ENCODE results near the gene ATP1A4. TPM values are rescaled to one million over a fixed set of nuclear protein-coding genes. Genes with fewer than 3 reads are reported as not detected.

The ATP1A4 gene
- total and polyA plus RNA-seq, 2 experiments from 2014 or later = not detected

DNA sequence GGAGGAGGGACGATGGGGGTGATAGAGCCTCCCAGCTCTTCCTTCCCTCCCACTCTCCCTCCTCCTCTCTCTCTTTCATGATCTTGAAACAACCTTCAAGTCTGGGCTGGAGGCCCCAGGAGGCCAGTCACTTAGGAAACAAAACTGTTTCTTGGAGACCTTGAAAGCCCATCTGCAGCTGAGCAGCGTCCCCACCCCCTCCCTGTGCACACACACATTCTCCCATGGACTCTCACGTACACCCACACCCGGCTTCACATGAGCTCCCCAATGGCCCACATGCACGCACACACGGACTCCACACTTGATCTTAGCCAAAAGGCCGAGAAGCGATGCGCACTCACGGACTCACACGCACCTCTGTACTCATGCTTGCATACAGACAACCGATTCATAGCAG lies 39.0 kb upstream of the ATP1A4 start:
- H2AFZ ChIP-seq = no peak overlapping the region
- 79 to 87% methylated on average over 11 to 12 of the region's 12 CpGs for WGBS, 2 experiments (ENCODE audit: low coverage in 1 of 2, low lambda C conversion rate in 2 of 2, missing lambda C conversion rate in 2 of 2)
- no peaks in the 10 kb centered on the region for H3K79me2 ChIP-seq (ENCODE audit: insufficient read depth)
- H3K9me2 ChIP-seq (ENCODE audit: insufficient read depth) = no peaks in the 10 kb centered on the region
- no peaks in the 10 kb centered on the region for H3K36me3 ChIP-seq (ENCODE audit: low read depth)
- no peaks in the 10 kb centered on the region for H3F3A ChIP-seq (ENCODE audit: insufficient read depth)
- no peak for DNase-seq
- H3K27ac ChIP-seq = no peak overlapping the region
- no peak for TF ChIP-seq EZH2 (IDR thresholded peaks at IDR 0.05; ENCODE audit: insufficient read depth, poor library complexity, severe bottlenecking)
- TF ChIP-seq EZH2phosphoT487 (IDR thresholded peaks at IDR 0.05; ENCODE audit: insufficient read depth, low read depth) = no peak
- in situ Hi-C loops (cut with MboI) = no loop called here
- no peak overlapping the region for H3K4me3 ChIP-seq
- no peak overlapping the region for H3K4me2 ChIP-seq (ENCODE audit: unreplicated experiment)
- peaks cover 5% of the 10 kb centered on the region for H3K4me1 ChIP-seq (ENCODE audit: insufficient read depth)
- no peaks in the 10 kb centered on the region for H4K20me1 ChIP-seq (ENCODE audit: insufficient read depth)
- no peak overlapping the region for H3K9ac ChIP-seq
- no peaks in the 10 kb centered on the region for H3K9me3 ChIP-seq (ENCODE audit: low read depth)
- no peaks in the 10 kb centered on the region for H3K27me3 ChIP-seq (replicated peaks; ENCODE audit: insufficient read depth)

DNA sequence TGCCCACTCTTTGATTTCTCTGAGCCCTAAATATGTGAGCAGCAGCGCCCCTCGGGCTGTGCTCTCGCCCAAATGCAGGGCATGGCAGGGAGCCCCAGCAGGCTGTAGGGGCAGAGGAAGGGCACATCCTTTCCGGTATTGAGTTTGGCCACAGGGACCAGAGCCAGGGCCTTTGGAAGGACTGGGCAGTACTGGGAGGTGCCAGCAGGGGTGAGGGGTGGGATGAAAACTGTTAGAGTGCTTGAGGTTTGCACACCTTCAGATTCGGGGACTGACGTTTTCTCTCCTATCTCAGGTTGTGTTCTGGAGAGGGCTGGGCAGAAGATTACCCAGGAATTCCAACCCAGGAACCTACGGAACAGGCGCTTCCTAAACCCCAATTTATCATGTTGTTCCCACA lies 38.0 kb upstream of the ATP1A4 start:
- no peaks in the 10 kb centered on the region for H3K27me3 ChIP-seq (replicated peaks; ENCODE audit: insufficient read depth)
- WGBS, 2 experiments (ENCODE audit: low coverage in 1 of 2, low lambda C conversion rate in 2 of 2, missing lambda C conversion rate in 2 of 2) = 74 to 81% methylated on average over 8 of the region's 8 CpGs

GRCh38 chr1:160114085-160114484 lies 37.3 kb upstream of the ATP1A4 start:
- Histone ChIP-seq H3F3A (ENCODE audit: insufficient read depth) (no peaks in the 10 kb centered on the region), H3K79me2 (ENCODE audit: insufficient read depth) (no peaks in the 10 kb centered on the region), H3K4me2 (ENCODE audit: unreplicated experiment) (no peak overlapping the region), H3K9me3 (ENCODE audit: low read depth) (no peaks in the 10 kb centered on the region), H3K27ac (no peak overlapping the region), H3K9me2 (ENCODE audit: insufficient read depth) (no peaks in the 10 kb centered on the region), H4K20me1 (ENCODE audit: insufficient read depth) (no peaks in the 10 kb centered on the region), H3K27me3 (replicated peaks; ENCODE audit: insufficient read depth) (no peaks in the 10 kb centered on the region), H2AFZ (no peak overlapping the region), H3K36me3 (ENCODE audit: low read depth) (no peaks in the 10 kb centered on the region), H3K4me1 (ENCODE audit: insufficient read depth) (peaks cover 10% of the 10 kb centered on the region), H3K4me3 (no peak overlapping the region), H3K9ac (no peak overlapping the region)
- WGBS, 2 experiments (ENCODE audit: low coverage in 1 of 2, low lambda C conversion rate in 2 of 2, missing lambda C conversion rate in 2 of 2) = 87 to 95% methylated on average over 4 of the region's 4 CpGs
- no peak for TF ChIP-seq EZH2phosphoT487 (IDR thresholded peaks at IDR 0.05; ENCODE audit: insufficient read depth, low read depth)
- no peak for TF ChIP-seq EZH2 (IDR thresholded peaks at IDR 0.05; ENCODE audit: insufficient read depth, poor library complexity, severe bottlenecking)
- in situ Hi-C loops (cut with MboI) = no loop called here
- DNase-seq = no peak

More for the DNA sequence above, 38.0 kb upstream of the ATP1A4 start:
- in situ Hi-C loops (cut with MboI) = no loop called here
- no peaks in the 10 kb centered on the region for H3K9me3 ChIP-seq (ENCODE audit: low read depth)
- H3K9ac ChIP-seq = no peak overlapping the region
- H3K9me2 ChIP-seq (ENCODE audit: insufficient read depth) = no peaks in the 10 kb centered on the region
- no peak overlapping the region for H3K4me2 ChIP-seq (ENCODE audit: unreplicated experiment)
- H4K20me1 ChIP-seq (ENCODE audit: insufficient read depth) = no peaks in the 10 kb centered on the region
- no peaks in the 10 kb centered on the region for H3K36me3 ChIP-seq (ENCODE audit: low read depth)
- no peak overlapping the region for H3K4me3 ChIP-seq
- no peak for TF ChIP-seq EZH2phosphoT487 (IDR thresholded peaks at IDR 0.05; ENCODE audit: insufficient read depth, low read depth)
- TF ChIP-seq EZH2 (IDR thresholded peaks at IDR 0.05; ENCODE audit: insufficient read depth, poor library complexity, severe bottlenecking) = no peak
- no peak overlapping the region for H2AFZ ChIP-seq
- H3K27ac ChIP-seq = no peak overlapping the region
- peaks cover 10% of the 10 kb centered on the region for H3K4me1 ChIP-seq (ENCODE audit: insufficient read depth)
- DNase-seq = no peak
- no peaks in the 10 kb centered on the region for H3K79me2 ChIP-seq (ENCODE audit: insufficient read depth)
- H3F3A ChIP-seq (ENCODE audit: insufficient read depth) = no peaks in the 10 kb centered on the region

- in situ Hi-C loops (cut with MboI) = no loop called here
- no peak within 1 kb of the TSS for H2AFZ ChIP-seq
- DNase-seq = no peak
- no peaks in the 10 kb centered on the region for H3K36me3 ChIP-seq (ENCODE audit: low read depth)
- no peak for TF ChIP-seq EZH2phosphoT487 (IDR thresholded peaks at IDR 0.05; ENCODE audit: insufficient read depth, low read depth)
- TF ChIP-seq EZH2 (IDR thresholded peaks at IDR 0.05; ENCODE audit: insufficient read depth, poor library complexity, severe bottlenecking) = no peak
- H3K4me1 ChIP-seq (ENCODE audit: insufficient read depth) = peaks cover 10% of the 10 kb centered on the region
- H3F3A ChIP-seq (ENCODE audit: insufficient read depth) = no peaks in the 10 kb centered on the region
- H4K20me1 ChIP-seq (ENCODE audit: insufficient read depth) = no peaks in the 10 kb centered on the region
- H3K9ac ChIP-seq = no peak within 1 kb of the TSS
- no peak within 1 kb of the TSS for H3K4me3 ChIP-seq
- no peak within 1 kb of the TSS for H3K4me2 ChIP-seq (ENCODE audit: unreplicated experiment)
- H3K27me3 ChIP-seq (replicated peaks; ENCODE audit: insufficient read depth) = no peaks in the 10 kb centered on the region
- no peaks in the 10 kb centered on the region for H3K9me3 ChIP-seq (ENCODE audit: low read depth)
- 45 to 54% methylated on average over 9 to 16 of the region's 16 CpGs for WGBS, 2 experiments (ENCODE audit: low coverage in 1 of 2, low lambda C conversion rate in 2 of 2, missing lambda C conversion rate in 2 of 2)
- no peak within 1 kb of the TSS for H3K27ac ChIP-seq
- no peaks in the 10 kb centered on the region for H3K79me2 ChIP-seq (ENCODE audit: insufficient read depth)
- no peaks in the 10 kb centered on the region for H3K9me2 ChIP-seq (ENCODE audit: insufficient read depth)
Observed at GRCh38 chr1:160115545-160116282, 35.7 kb upstream of the ATP1A4 start, which contains the start of gene ATP1A2. Gene ATP1A2 (plus strand): TSS chr1:160115759. CDS start chr1:160115862, 103 bp downstream.
